ENCODE measurements around the gene SH2B2.
"Not testable (repeated sequence)": the region's sequence is repeated elsewhere in the genome, so short reads cannot be mapped to it uniquely, and the experiment has no call there.

Gene SH2B2

GRCh38 chr7:102320181-102320580, 33.5 kb downstream of the SH2B2 start:
- H3K27ac ChIP-seq (ENCODE audit: low read length): no peak overlapping the region

GRCh38 chr7:102320601-102321350, 34.1 kb downstream of the SH2B2 start:
- Histone ChIP-seq H3K27me3 (ENCODE audit: control insufficient read depth, insufficient read depth, low read length) (no peaks in the 10 kb centered on the region), H3K9me3 (ENCODE audit: control insufficient read depth, low read depth, low read length) (no peaks in the 10 kb centered on the region), H3K27ac (ENCODE audit: low read length) (no peak overlapping the region), H3K36me3 (ENCODE audit: control insufficient read depth, low read depth, low read length) (no peaks in the 10 kb centered on the region), H3K4me1 (ENCODE audit: control insufficient read depth, low read depth, low read length) (peaks cover 3% of the 10 kb centered on the region), H3K4me3 (ENCODE audit: low read length) (no peak overlapping the region), H3K9ac (ENCODE audit: low read length) (no peak overlapping the region)

More at GRCh38 chr7:102320181-102320580, 33.5 kb downstream of the SH2B2 start:
- Histone ChIP-seq H3K9ac (ENCODE audit: low read length) (no peak overlapping the region), H3K9me3 (ENCODE audit: control insufficient read depth, low read depth, low read length) (no peaks in the 10 kb centered on the region), H3K4me3 (ENCODE audit: low read length) (no peak overlapping the region), H3K36me3 (ENCODE audit: control insufficient read depth, low read depth, low read length) (no peaks in the 10 kb centered on the region), H3K27me3 (ENCODE audit: control insufficient read depth, insufficient read depth, low read length) (no peaks in the 10 kb centered on the region), H3K4me1 (ENCODE audit: control insufficient read depth, low read depth, low read length) (peaks cover 3% of the 10 kb centered on the region)

GRCh38 chr7:102321351-102322201, 34.9 kb downstream of the SH2B2 start:
- Histone ChIP-seq H3K27ac (ENCODE audit: low read length) (no peak overlapping the region), H3K9me3 (ENCODE audit: control insufficient read depth, low read depth, low read length) (no peaks in the 10 kb centered on the region), H3K4me3 (ENCODE audit: low read length) (no peak overlapping the region), H3K9ac (ENCODE audit: low read length) (no peak overlapping the region), H3K27me3 (ENCODE audit: control insufficient read depth, insufficient read depth, low read length) (no peaks in the 10 kb centered on the region), H3K4me1 (ENCODE audit: control insufficient read depth, low read depth, low read length) (peaks cover 3% of the 10 kb centered on the region), H3K36me3 (ENCODE audit: control insufficient read depth, low read depth, low read length) (no peaks in the 10 kb centered on the region)

GRCh38 chr7:102322202-102322715, 35.6 kb downstream of the SH2B2 start:
- Histone ChIP-seq H3K27ac (ENCODE audit: low read length) (no peak overlapping the region), H3K4me1 (ENCODE audit: control insufficient read depth, low read depth, low read length) (peaks cover under 1% of the 10 kb centered on the region), H3K36me3 (ENCODE audit: control insufficient read depth, low read depth, low read length) (no peaks in the 10 kb centered on the region), H3K9ac (ENCODE audit: low read length) (no peak overlapping the region), H3K27me3 (ENCODE audit: control insufficient read depth, insufficient read depth, low read length) (no peaks in the 10 kb centered on the region), H3K4me3 (ENCODE audit: low read length) (no peak overlapping the region), H3K9me3 (ENCODE audit: control insufficient read depth, low read depth, low read length) (no peaks in the 10 kb centered on the region)

GRCh38 chr7:102323914-102324195, 37.2 kb downstream of the SH2B2 start:
- Histone ChIP-seq H3K4me1 (ENCODE audit: control insufficient read depth, low read depth, low read length) (no peaks in the 10 kb centered on the region), H3K27me3 (ENCODE audit: control insufficient read depth, insufficient read depth, low read length) (no peaks in the 10 kb centered on the region), H3K4me3 (ENCODE audit: low read length) (no peak overlapping the region), H3K27ac (ENCODE audit: low read length) (no peak overlapping the region), H3K9ac (ENCODE audit: low read length) (no peak overlapping the region), H3K36me3 (ENCODE audit: control insufficient read depth, low read depth, low read length) (no peaks in the 10 kb centered on the region), H3K9me3 (ENCODE audit: control insufficient read depth, low read depth, low read length) (no peaks in the 10 kb centered on the region)

- not testable (repeated sequence) for H3K4me3 ChIP-seq (ENCODE audit: low read length); H3K9me3 ChIP-seq (ENCODE audit: control insufficient read depth, low read depth, low read length); H3K36me3 ChIP-seq (ENCODE audit: control insufficient read depth, low read depth, low read length); H3K4me1 ChIP-seq (ENCODE audit: control insufficient read depth, low read depth, low read length); H3K27me3 ChIP-seq (ENCODE audit: control insufficient read depth, insufficient read depth, low read length); H3K9ac ChIP-seq (ENCODE audit: low read length); H3K27ac ChIP-seq (ENCODE audit: low read length)
Observed at GRCh38 chr7:102325106-102325505, 38.4 kb downstream of the SH2B2 start.

- Histone ChIP-seq H3K36me3 (ENCODE audit: control insufficient read depth, low read depth, low read length) (no peaks in the 10 kb centered on the region), H3K27me3 (ENCODE audit: control insufficient read depth, insufficient read depth, low read length) (no peaks in the 10 kb centered on the region), H3K4me3 (ENCODE audit: low read length) (no peak overlapping the region), H3K27ac (ENCODE audit: low read length) (no peak overlapping the region), H3K9ac (ENCODE audit: low read length) (no peak overlapping the region), H3K4me1 (ENCODE audit: control insufficient read depth, low read depth, low read length) (no peaks in the 10 kb centered on the region), H3K9me3 (ENCODE audit: control insufficient read depth, low read depth, low read length) (no peaks in the 10 kb centered on the region)
Observed at GRCh38 chr7:102326157-102326889, 39.7 kb downstream of the SH2B2 start.

- H3K27me3 ChIP-seq (ENCODE audit: control insufficient read depth, insufficient read depth, low read length); H3K27ac ChIP-seq (ENCODE audit: low read length); H3K9me3 ChIP-seq (ENCODE audit: control insufficient read depth, low read depth, low read length); H3K36me3 ChIP-seq (ENCODE audit: control insufficient read depth, low read depth, low read length); H3K9ac ChIP-seq (ENCODE audit: low read length); H3K4me3 ChIP-seq (ENCODE audit: low read length); H3K4me1 ChIP-seq (ENCODE audit: control insufficient read depth, low read depth, low read length): not testable (repeated sequence)
Observed at GRCh38 chr7:102327183-102327582, 40.5 kb downstream of the SH2B2 start.

- not testable (repeated sequence) for H3K27ac ChIP-seq (ENCODE audit: low read length); H3K9me3 ChIP-seq (ENCODE audit: control insufficient read depth, low read depth, low read length); H3K4me1 ChIP-seq (ENCODE audit: control insufficient read depth, low read depth, low read length); H3K36me3 ChIP-seq (ENCODE audit: control insufficient read depth, low read depth, low read length); H3K9ac ChIP-seq (ENCODE audit: low read length); H3K27me3 ChIP-seq (ENCODE audit: control insufficient read depth, insufficient read depth, low read length); H3K4me3 ChIP-seq (ENCODE audit: low read length)
Observed at GRCh38 chr7:102328863-102329262, 42.2 kb downstream of the SH2B2 start.

GRCh38 chr7:102329366-102329765, 42.7 kb downstream of the SH2B2 start:
- not testable (repeated sequence) for H3K4me3 ChIP-seq (ENCODE audit: low read length); H3K27me3 ChIP-seq (ENCODE audit: control insufficient read depth, insufficient read depth, low read length); H3K27ac ChIP-seq (ENCODE audit: low read length); H3K36me3 ChIP-seq (ENCODE audit: control insufficient read depth, low read depth, low read length); H3K4me1 ChIP-seq (ENCODE audit: control insufficient read depth, low read depth, low read length); H3K9me3 ChIP-seq (ENCODE audit: control insufficient read depth, low read depth, low read length); H3K9ac ChIP-seq (ENCODE audit: low read length)

GRCh38 chr7:102330666-102331460, 44.2 kb downstream of the SH2B2 start:
- H3K27me3 ChIP-seq (ENCODE audit: control insufficient read depth, insufficient read depth, low read length); H3K36me3 ChIP-seq (ENCODE audit: control insufficient read depth, low read depth, low read length); H3K9ac ChIP-seq (ENCODE audit: low read length); H3K9me3 ChIP-seq (ENCODE audit: control insufficient read depth, low read depth, low read length); H3K27ac ChIP-seq (ENCODE audit: low read length); H3K4me3 ChIP-seq (ENCODE audit: low read length); H3K4me1 ChIP-seq (ENCODE audit: control insufficient read depth, low read depth, low read length): not testable (repeated sequence)

All from iPS-18a (cell line).